ENCODE measurements around the gene RGSL1.
A peak's percentile ranks its signal among the peaks of the same experiment; 100 is the strongest.

RGSL1 gene

DNA sequence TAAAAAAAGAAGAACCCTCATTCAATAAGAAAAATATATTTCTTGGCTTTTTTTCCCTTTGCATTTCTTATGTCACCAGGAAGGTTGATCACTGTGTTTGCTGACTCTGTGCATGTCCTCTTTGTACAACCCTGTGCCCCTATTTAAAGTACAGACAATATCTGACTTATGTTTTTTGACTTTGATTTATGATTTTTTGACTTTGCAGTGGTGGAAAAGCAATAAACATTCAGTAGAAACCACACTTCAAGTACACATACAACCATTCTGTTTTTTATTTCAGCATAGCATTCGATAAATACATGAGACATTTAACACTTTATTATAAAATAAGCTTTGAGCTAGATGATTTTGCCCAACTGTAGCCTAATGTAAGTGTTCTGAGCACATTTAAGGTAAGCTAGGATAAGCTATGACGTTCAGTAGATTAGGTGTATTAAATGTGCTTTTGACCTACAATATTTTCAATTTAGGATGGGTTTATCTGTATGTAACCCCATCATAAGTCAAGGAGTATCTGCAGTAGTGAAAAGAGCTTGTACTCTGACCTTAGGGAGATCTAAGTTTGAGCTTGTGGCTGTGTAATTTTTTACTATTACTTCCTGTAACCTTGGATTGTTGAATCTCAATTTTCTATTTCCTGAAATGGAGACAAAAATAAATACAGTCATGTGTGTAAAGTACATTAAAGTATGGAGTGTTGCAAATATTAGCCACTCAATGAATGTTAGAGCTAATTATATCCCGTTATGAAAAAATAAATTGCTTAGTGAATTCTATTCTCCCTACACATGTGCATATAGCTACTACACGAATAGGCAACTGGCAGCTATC, 137.9 kb downstream of the RGSL1 start:
- peaks cover 8% of the 10 kb centered on the region; the same call in 1 of the 2 replicates for H3K9me3 ChIP-seq (ENCODE audit: control insufficient read depth, insufficient read depth, low read depth, low read length)
- no peak overlapping the region for H3K9ac ChIP-seq (ENCODE audit: low read length)
- H3K27ac ChIP-seq (ENCODE audit: low read depth, low read length): no peak overlapping the region
- no peaks in the 10 kb centered on the region for H3K27me3 ChIP-seq (ENCODE audit: control insufficient read depth, insufficient read depth, low read length)
- H3K4me1 ChIP-seq (ENCODE audit: control insufficient read depth, insufficient read depth, low read length): peaks cover 13% of the 10 kb centered on the region
- H3K36me3 ChIP-seq (ENCODE audit: control insufficient read depth, insufficient read depth, low read length): no peaks in the 10 kb centered on the region
- peak overlapping the region; percentile 58; the same call in 1 of the 2 replicates for H3K4me3 ChIP-seq (ENCODE audit: low read depth, low read length)

DNA sequence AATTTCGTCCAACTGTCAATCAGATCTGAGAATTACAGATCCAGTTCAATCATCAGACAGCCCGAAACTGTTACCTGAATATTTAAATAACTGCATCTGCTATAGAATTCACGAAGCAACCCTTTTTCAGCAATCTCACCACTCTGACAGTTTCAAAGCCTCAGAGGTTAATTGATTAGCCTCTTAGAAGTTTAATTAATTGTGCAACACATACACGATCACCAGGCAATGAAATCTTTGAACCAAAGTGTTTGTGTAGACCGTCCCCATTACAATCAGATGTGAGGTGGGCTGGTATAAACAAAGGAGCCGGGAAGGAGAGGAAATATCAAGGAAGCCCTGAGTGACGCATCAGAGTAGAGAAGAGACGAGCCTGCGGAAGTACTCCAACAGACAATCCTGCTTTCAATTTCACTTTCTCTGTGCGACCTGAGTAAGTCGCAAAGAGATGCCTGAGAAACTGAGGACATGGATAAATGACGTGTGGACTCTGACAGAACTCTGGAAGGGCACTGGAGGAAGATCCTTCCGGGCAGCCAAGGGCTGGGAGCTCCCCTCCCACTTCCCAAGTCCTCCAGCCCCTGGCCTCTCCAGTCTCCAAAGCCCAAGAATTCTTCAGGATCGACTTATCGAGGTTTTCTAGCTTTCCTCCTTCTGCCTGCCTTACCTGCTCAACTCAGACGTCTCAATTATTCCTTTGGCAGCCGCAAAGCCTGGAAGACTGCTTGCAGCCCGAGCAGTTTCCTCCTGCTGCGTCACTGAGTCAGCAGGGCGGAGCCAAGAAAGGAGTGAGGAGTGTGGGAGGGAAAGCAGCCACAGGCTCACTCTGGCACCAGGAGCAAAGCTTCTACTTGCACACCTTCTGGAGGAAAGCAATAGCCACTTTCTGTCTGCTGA, 138.8 kb downstream of the RGSL1 start, which contains the start of gene RNASEL:
Gene RNASEL (minus strand): TSS at position 757 of the 897 bp plus-strand sequence. CDS start 2,450 bp downstream, outside the sequence.
- H3K4me1 ChIP-seq (ENCODE audit: control insufficient read depth, insufficient read depth, low read length): peaks cover 13% of the 10 kb centered on the region
- H3K27me3 ChIP-seq (ENCODE audit: control insufficient read depth, insufficient read depth, low read length): no peaks in the 10 kb centered on the region
- H3K27ac ChIP-seq (ENCODE audit: low read depth, low read length): no peak within 1 kb of the TSS
- peaks cover 8% of the 10 kb centered on the region; the same call in 1 of the 2 replicates for H3K9me3 ChIP-seq (ENCODE audit: control insufficient read depth, insufficient read depth, low read depth, low read length)
- peak within 1 kb of the TSS; percentile 58 for H3K4me3 ChIP-seq (ENCODE audit: low read depth, low read length)
- no peaks in the 10 kb centered on the region for H3K36me3 ChIP-seq (ENCODE audit: control insufficient read depth, insufficient read depth, low read length)
- peak within 1 kb of the TSS; percentile 47 for H3K9ac ChIP-seq (ENCODE audit: low read length)

DNA sequence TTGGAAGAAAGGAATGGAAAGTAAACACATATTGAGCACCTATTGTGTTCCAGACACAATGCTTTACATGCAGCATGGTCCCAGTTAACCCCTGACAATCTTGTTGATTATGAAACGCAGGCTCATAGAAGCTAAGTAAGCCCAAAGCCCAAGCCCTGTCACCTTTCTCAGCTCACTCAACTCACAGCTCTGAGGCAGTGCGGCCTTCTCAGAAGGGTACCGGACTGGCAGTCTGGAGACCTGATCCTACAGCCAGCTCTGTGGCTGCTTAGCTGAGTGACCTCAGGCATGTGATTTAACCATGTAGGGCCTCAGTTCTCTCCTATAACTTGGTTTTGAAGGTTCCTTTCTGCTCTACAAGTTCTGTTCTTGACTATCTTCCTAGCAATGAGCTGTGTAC, 139.6 kb downstream of the RGSL1 start:
- H3K27ac ChIP-seq (ENCODE audit: low read depth, low read length): no peak overlapping the region
- no peak overlapping the region for H3K9ac ChIP-seq (ENCODE audit: low read length)
- H3K4me1 ChIP-seq (ENCODE audit: control insufficient read depth, insufficient read depth, low read length): peaks cover 13% of the 10 kb centered on the region
- peaks cover 8% of the 10 kb centered on the region; the same call in 1 of the 2 replicates for H3K9me3 ChIP-seq (ENCODE audit: control insufficient read depth, insufficient read depth, low read depth, low read length)
- no peaks in the 10 kb centered on the region for H3K27me3 ChIP-seq (ENCODE audit: control insufficient read depth, insufficient read depth, low read length)
- H3K4me3 ChIP-seq (ENCODE audit: low read depth, low read length): peak overlapping the region; percentile 58
- H3K36me3 ChIP-seq (ENCODE audit: control insufficient read depth, insufficient read depth, low read length): no peaks in the 10 kb centered on the region

DNA sequence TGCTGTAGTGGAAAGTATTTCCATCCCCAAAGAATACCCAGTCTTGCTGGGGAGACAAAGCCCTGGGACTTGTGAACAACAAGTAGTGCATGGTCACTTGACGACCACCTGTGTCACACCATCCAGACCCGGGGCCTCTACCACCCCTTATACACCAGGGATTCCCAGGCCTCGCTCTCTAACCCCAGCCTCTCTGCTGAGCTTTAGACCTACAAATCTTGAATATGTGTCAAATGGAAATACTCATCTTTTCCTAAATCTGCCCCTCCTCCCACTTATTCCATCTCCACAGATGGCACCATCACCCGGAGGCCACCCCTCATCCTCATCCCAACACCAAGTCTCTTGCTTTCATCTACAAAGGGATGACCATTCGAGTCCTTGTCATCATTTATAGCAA, 140.0 kb downstream of the RGSL1 start:
- H3K9me3 ChIP-seq (ENCODE audit: control insufficient read depth, insufficient read depth, low read depth, low read length): peaks cover 8% of the 10 kb centered on the region; the same call in 1 of the 2 replicates
- H3K9ac ChIP-seq (ENCODE audit: low read length): no peak overlapping the region
- H3K36me3 ChIP-seq (ENCODE audit: control insufficient read depth, insufficient read depth, low read length): no peaks in the 10 kb centered on the region
- H3K27me3 ChIP-seq (ENCODE audit: control insufficient read depth, insufficient read depth, low read length): no peaks in the 10 kb centered on the region
- no peak overlapping the region for H3K4me3 ChIP-seq (ENCODE audit: low read depth, low read length)
- H3K4me1 ChIP-seq (ENCODE audit: control insufficient read depth, insufficient read depth, low read length): peaks cover 13% of the 10 kb centered on the region
- H3K27ac ChIP-seq (ENCODE audit: low read depth, low read length): no peak overlapping the region

DNA sequence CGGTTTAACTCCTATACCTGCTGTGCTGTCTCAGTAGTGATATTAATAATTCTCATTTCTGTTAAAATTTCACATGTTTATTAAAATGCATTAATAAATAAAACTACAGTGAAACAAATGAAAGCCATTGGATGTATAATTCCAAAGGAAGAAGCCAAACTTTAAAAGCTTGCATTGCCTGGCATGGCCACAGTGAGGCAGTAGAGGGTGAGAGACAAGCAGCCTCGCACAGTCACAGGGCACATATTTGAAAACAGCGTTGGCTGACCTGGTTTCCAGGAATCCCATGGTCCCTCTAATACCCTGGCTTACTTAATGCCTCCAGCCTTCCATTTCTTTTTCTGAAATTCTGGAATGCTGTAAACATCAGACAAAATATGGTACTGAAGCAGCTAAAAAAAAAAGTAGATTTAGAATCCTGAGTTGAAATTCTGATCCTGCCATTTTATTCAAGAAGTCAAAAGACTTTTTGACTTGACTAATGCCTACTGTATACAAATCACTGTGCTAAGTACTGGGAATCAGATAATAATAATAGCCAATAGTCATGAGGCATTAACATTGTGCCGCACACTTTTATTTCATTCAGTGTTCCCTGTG, 145.8 kb downstream of the RGSL1 start:
- H3K4me1 ChIP-seq (ENCODE audit: control insufficient read depth, insufficient read depth, low read length): peaks cover 4% of the 10 kb centered on the region; the same call in 1 of the 2 replicates
- H3K9ac ChIP-seq (ENCODE audit: low read length): no peak overlapping the region
- peaks cover 10% of the 10 kb centered on the region for H3K36me3 ChIP-seq (ENCODE audit: control insufficient read depth, insufficient read depth, low read length)
- H3K4me3 ChIP-seq (ENCODE audit: low read depth, low read length): no peak overlapping the region
- H3K27me3 ChIP-seq (ENCODE audit: control insufficient read depth, insufficient read depth, low read length): no peaks in the 10 kb centered on the region
- H3K27ac ChIP-seq (ENCODE audit: low read depth, low read length): no peak overlapping the region
- H3K9me3 ChIP-seq (ENCODE audit: control insufficient read depth, insufficient read depth, low read depth, low read length): no peaks in the 10 kb centered on the region

DNA sequence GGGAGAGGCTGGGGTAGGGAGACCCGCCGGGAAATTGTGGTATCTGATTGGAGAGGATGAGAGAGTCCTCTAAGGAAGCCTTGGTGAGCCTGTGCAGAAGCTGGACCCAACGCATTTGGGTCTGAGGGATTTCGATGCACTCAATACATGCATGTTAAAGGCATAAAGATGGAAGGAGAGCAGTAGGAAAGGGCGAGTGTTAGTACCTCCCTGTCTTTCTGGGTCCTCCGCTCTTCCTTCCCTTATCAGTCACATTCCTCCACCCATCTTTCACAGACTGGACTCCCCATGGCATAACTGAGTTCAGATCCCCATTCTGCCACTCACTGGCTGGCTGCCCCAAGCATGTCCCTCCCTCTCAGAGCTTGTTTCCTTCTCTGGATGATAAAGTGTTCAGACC, 147.0 kb downstream of the RGSL1 start:
- peaks cover 15% of the 10 kb centered on the region for H3K36me3 ChIP-seq (ENCODE audit: control insufficient read depth, insufficient read depth, low read length)
- peaks cover 9% of the 10 kb centered on the region for H3K4me1 ChIP-seq (ENCODE audit: control insufficient read depth, insufficient read depth, low read length)

DNA sequence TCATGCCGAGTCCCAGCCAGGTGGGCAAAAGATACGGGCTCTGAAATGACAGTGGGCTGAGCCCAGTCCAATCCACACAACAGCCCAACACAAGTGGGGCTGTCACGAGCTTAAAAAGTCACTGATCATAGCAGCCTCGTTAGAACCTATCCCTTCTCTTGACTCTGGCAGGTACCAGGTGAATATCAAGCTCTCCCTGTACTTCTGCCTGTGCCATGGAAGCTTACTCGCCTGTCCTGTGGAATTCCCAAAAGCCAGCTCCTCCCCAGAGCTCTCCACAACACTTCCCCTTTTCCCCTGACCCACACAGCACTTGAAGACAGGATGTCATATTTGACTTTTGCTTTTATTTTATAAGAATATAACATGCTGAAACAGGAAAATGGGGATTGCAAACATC, 148.3 kb downstream of the RGSL1 start:
- Histone ChIP-seq H3K9ac (ENCODE audit: low read length) (no peak overlapping the region), H3K36me3 (ENCODE audit: control insufficient read depth, insufficient read depth, low read length) (peaks cover 15% of the 10 kb centered on the region), H3K9me3 (ENCODE audit: control insufficient read depth, insufficient read depth, low read depth, low read length) (no peaks in the 10 kb centered on the region), H3K27ac (ENCODE audit: low read depth, low read length) (no peak overlapping the region), H3K4me1 (ENCODE audit: control insufficient read depth, insufficient read depth, low read length) (peaks cover 22% of the 10 kb centered on the region), H3K27me3 (ENCODE audit: control insufficient read depth, insufficient read depth, low read length) (peaks cover 7% of the 10 kb centered on the region), H3K4me3 (ENCODE audit: low read depth, low read length) (no peak overlapping the region)

More for the DNA sequence above, 147.0 kb downstream of the RGSL1 start:
- no peak overlapping the region for H3K4me3 ChIP-seq (ENCODE audit: low read depth, low read length)
- H3K27me3 ChIP-seq (ENCODE audit: control insufficient read depth, insufficient read depth, low read length): no peaks in the 10 kb centered on the region
- no peak overlapping the region for H3K27ac ChIP-seq (ENCODE audit: low read depth, low read length)
- no peak overlapping the region for H3K9ac ChIP-seq (ENCODE audit: low read length)
- no peaks in the 10 kb centered on the region for H3K9me3 ChIP-seq (ENCODE audit: control insufficient read depth, insufficient read depth, low read depth, low read length)

DNA sequence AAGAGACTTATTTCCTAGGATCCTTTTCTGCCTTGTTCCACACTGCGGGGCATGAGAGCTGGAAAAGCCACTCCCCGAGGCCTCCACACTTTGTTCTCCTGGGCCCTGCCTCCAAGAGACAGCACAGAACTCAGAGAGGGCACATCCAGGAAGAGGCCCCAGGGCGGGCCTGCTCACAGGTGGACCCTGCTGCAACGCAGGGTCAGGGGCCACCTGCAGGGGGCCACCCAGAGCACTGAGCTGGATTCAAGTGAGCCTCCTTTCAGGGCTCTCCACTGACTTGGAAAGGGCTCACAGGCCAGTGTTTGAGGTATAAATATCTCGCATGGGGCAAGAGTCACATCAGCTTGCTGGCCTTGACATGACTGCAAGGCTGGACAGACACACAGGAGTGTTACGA, 149.4 kb downstream of the RGSL1 start:
- H3K9me3 ChIP-seq (ENCODE audit: control insufficient read depth, insufficient read depth, low read depth, low read length): no peaks in the 10 kb centered on the region
- peaks cover 31% of the 10 kb centered on the region for H3K4me1 ChIP-seq (ENCODE audit: control insufficient read depth, insufficient read depth, low read length)
- H3K36me3 ChIP-seq (ENCODE audit: control insufficient read depth, insufficient read depth, low read length): peaks cover 15% of the 10 kb centered on the region
- H3K4me3 ChIP-seq (ENCODE audit: low read depth, low read length): no peak overlapping the region
- H3K27ac ChIP-seq (ENCODE audit: low read depth, low read length): no peak overlapping the region
- no peak overlapping the region for H3K9ac ChIP-seq (ENCODE audit: low read length)
- H3K27me3 ChIP-seq (ENCODE audit: control insufficient read depth, insufficient read depth, low read length): peaks cover 16% of the 10 kb centered on the region

DNA sequence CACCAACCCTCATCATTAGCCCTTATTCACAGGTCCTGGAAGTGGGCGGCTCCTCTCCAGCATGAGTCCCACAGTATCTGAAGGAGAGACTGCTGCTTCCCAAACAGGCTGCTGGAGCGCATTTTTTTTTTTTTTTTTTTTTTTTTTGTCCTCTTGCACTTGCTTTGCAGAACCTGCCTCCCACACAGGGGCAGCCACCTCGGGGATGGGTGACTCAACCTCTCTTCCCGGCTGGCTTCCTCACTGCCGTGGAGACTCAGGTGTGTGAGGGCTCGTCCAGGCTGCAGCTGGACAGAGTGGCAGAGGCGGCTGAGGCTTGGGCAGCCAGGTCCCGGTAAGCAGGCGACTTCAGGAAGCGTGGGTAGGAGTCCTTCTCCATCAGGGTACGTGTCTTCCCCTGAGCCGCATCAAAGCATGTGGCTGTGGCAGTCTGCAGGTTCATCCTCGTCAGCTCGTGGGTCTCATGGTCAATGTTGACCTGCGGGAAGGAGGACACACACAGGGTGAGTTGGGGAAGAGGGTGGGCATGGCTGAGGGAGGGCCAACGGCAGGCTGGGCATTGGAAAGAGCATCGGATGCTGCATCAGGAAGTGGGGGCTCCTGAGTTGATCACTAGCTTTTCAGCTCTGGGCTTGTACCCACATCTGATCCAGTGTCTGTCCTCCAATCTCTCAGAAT, 150.2 kb downstream of the RGSL1 start:
- Histone ChIP-seq H3K36me3 (ENCODE audit: control insufficient read depth, insufficient read depth, low read length) (peaks cover 15% of the 10 kb centered on the region), H3K4me3 (ENCODE audit: low read depth, low read length) (no peak overlapping the region), H3K9me3 (ENCODE audit: control insufficient read depth, insufficient read depth, low read depth, low read length) (no peaks in the 10 kb centered on the region), H3K27me3 (ENCODE audit: control insufficient read depth, insufficient read depth, low read length) (peaks cover 25% of the 10 kb centered on the region), H3K9ac (ENCODE audit: low read length) (no peak overlapping the region), H3K27ac (ENCODE audit: low read depth, low read length) (no peak overlapping the region), H3K4me1 (ENCODE audit: control insufficient read depth, insufficient read depth, low read length) (peaks cover 35% of the 10 kb centered on the region)

DNA sequence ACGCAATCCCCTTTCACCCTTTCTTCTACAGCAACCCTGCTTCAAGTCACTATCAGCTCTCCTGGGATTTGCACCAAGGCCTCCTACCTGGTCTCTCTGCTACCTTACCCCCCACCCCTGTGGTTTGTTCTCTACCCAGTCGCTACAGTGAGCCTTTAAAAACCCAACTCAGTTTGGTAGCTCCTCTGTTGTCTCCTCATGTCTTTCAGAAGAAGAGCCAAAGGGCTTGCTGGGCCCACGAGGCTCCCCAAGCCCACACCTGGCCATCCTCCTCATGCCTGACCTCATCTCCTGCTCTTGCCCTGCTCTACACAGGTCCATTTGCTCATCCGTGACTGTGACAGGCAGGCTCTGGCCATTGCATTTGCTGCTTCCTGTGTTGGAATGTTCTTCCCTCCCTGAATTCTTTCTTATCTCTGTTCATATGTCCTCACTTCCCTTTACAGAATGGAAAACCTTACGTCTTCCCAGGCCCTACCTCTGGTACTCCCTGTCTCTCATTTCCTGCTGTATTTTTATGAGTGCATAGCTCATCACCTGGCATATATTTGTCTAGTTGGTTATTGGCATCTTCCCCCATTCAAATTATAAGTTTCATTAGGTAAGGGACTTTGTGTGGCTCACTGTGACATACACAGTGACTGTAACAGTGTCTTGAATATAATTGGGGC, 150.9 kb downstream of the RGSL1 start:
- Histone ChIP-seq H3K4me3 (ENCODE audit: low read depth, low read length) (no peak overlapping the region), H3K9me3 (ENCODE audit: control insufficient read depth, insufficient read depth, low read depth, low read length) (no peaks in the 10 kb centered on the region), H3K9ac (ENCODE audit: low read length) (no peak overlapping the region), H3K36me3 (ENCODE audit: control insufficient read depth, insufficient read depth, low read length) (peaks cover 15% of the 10 kb centered on the region), H3K4me1 (ENCODE audit: control insufficient read depth, insufficient read depth, low read length) (peaks cover 35% of the 10 kb centered on the region), H3K27ac (ENCODE audit: low read depth, low read length) (no peak overlapping the region), H3K27me3 (ENCODE audit: control insufficient read depth, insufficient read depth, low read length) (peaks cover 32% of the 10 kb centered on the region)
